ENCODE data around the gene KCNJ13. TPM values are rescaled to one million over a fixed set of nuclear protein-coding genes. Genes with fewer than 3 reads are reported as not detected.

The KCNJ13 gene
- total and polyA plus RNA-seq, 4 experiments from 2014 or later = 0.55 TPM; not detected in 3

DNA sequence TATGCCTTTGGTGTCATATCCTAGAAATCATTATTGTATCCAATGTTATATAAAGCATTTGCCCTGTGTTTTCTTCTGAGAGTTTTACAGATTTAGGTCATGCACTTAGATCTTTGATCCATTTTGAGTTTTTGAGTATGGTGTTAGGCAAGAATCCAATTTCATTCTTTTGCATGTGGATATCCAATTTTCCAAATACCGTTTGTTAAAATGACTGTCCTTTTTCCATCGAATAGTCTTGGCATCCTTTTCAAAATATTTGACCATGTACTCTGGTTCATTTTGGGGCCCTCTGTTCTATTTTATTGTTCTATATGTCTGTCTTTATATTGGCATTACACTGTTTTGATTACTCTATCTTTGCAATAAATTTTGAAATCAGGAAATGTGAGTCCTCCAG, 23.8 kb upstream of the KCNJ13 start:
- peaks cover 71 to 72% of the 10 kb centered on the region in 2 donors for H3K36me3 Mint-ChIP-seq
- no peak overlapping the region for H3K27ac Mint-ChIP-seq
- Histone ChIP-seq H3K27ac (ENCODE audit: low read depth, low read length) (no peak overlapping the region), H3K36me3 (ENCODE audit: insufficient read depth, low read length) (peaks cover 17% of the 10 kb centered on the region), H3K27me3 (ENCODE audit: insufficient read depth, low read length) (no peaks in the 10 kb centered on the region), H3K4me3 (ENCODE audit: low read length in 2 of 2) (no peak overlapping the region), H3K9me3 (ENCODE audit: control insufficient read depth in 1 of 2, low read length in 2 of 2) (no peaks in the 10 kb centered on the region), H3K4me1 (ENCODE audit: insufficient read depth, low read length) (no peaks in the 10 kb centered on the region)
- ChIA-PET CTCF (ENCODE audit: partially characterized antibody) (no interaction called here), POLR2A (ENCODE audit: partially characterized antibody) (no interaction called here)
- no peak for DNase-seq
- peaks cover 0 to 5% (median 1%) of the 10 kb centered on the region in 4 donors for H3K4me1 Mint-ChIP-seq
- no peak overlapping the region for H3K4me3 Mint-ChIP-seq
- H3K9me3 Mint-ChIP-seq = peaks cover 0 to 22% (median 9%) of the 10 kb centered on the region in 8 donors
- H3K27me3 Mint-ChIP-seq = no peaks in the 10 kb centered on the region
- intact Hi-C loops (cut with micrococcal nuclease) = no loop called here

DNA sequence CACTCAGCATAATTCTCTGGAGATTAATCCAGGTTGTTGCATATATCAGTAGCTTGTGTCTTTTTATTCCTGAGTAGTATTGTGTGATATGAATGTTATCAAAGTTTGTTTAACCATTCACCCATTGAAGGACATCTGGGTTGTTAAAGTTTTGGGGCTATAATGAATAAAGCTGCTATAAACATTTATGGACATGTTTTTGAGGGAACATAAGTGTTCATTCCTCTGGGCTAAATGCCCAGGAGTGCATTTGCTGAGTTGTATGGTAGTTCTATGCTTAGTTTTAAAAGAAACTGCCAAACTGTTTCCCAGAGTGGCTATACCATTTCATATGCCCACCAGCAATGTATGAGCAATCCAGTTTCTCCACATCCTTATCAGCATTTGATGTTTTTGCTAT, 21.8 kb upstream of the KCNJ13 start:
- H3K4me1 Mint-ChIP-seq = peaks cover 0 to 5% (median under 1%) of the 10 kb centered on the region in 4 donors
- H3K27me3 Mint-ChIP-seq = no peaks in the 10 kb centered on the region
- peaks cover 69 to 73% of the 10 kb centered on the region in 2 donors for H3K36me3 Mint-ChIP-seq
- peaks cover 0 to 22% (median 9%) of the 10 kb centered on the region in 8 donors for H3K9me3 Mint-ChIP-seq
- H3K4me3 ChIP-seq (ENCODE audit: low read length in 2 of 2) = no peak overlapping the region
- ChIA-PET POLR2A (ENCODE audit: partially characterized antibody) (no interaction called here), CTCF (ENCODE audit: partially characterized antibody) (interaction anchor here (0.8 to 1.1 kb wide), 2 partner anchors 10 to 44 kb away, joined by 3 to 4 read pairs; no protein-coding TSS in a partner anchor)
- DNase-seq = no peak
- no peak overlapping the region for H3K27ac ChIP-seq (ENCODE audit: low read depth, low read length)
- no peak overlapping the region for H3K27ac Mint-ChIP-seq
- H3K9me3 ChIP-seq (ENCODE audit: control insufficient read depth in 1 of 2, low read length in 2 of 2) = no peaks in the 10 kb centered on the region
- H3K4me3 Mint-ChIP-seq = no peak overlapping the region
- H3K4me1 ChIP-seq (ENCODE audit: insufficient read depth, low read length) = no peaks in the 10 kb centered on the region
- intact Hi-C loops (cut with micrococcal nuclease) = no loop called here
- H3K27me3 ChIP-seq (ENCODE audit: insufficient read depth, low read length) = no peaks in the 10 kb centered on the region
- H3K36me3 ChIP-seq (ENCODE audit: insufficient read depth, low read length) = peaks cover 37% of the 10 kb centered on the region

DNA sequence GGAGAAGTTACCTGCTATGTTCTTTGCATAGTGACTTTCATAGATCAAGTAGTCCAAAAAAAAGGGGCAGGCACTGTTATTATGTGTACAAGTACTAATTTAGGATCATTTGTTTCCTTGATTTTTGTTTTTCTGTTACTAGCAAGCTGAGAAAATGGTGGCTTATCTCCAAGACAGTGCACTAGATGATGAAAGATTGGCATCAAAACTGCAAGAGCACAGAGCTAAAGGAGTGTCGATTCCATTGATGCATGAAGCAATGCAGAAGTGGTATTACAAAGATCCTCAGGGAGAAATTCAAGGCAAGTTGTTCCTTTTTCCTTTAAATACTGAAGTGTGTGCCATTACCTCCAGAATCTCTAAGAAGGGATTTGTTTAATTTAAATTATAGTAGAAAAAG, 19.6 kb upstream of the KCNJ13 start:
- no peak for DNase-seq
- no peak overlapping the region for H3K4me3 Mint-ChIP-seq
- H3K4me1 Mint-ChIP-seq = peaks cover 0 to 5% (median 0%) of the 10 kb centered on the region in 4 donors
- H3K27me3 ChIP-seq (ENCODE audit: insufficient read depth, low read length) = no peaks in the 10 kb centered on the region
- no peak overlapping the region for H3K27ac ChIP-seq (ENCODE audit: low read depth, low read length)
- H3K9me3 ChIP-seq (ENCODE audit: control insufficient read depth in 1 of 2, low read length in 2 of 2) = no peaks in the 10 kb centered on the region
- H3K9me3 Mint-ChIP-seq = peaks cover 0 to 3% (median 0%) of the 10 kb centered on the region in 8 donors
- no peaks in the 10 kb centered on the region for H3K27me3 Mint-ChIP-seq
- intact Hi-C loops (cut with micrococcal nuclease) = no loop called here
- no peak overlapping the region for H3K4me3 ChIP-seq (ENCODE audit: low read length in 2 of 2)
- POLR2A ChIA-PET (ENCODE audit: partially characterized antibody) = no interaction called here
- no peaks in the 10 kb centered on the region for H3K4me1 ChIP-seq (ENCODE audit: insufficient read depth, low read length)
- no peak overlapping the region for H3K27ac Mint-ChIP-seq
- peaks cover 67 to 69% of the 10 kb centered on the region in 2 donors for H3K36me3 Mint-ChIP-seq
- CTCF ChIA-PET (ENCODE audit: partially characterized antibody) = no interaction called here
- peaks cover 59% of the 10 kb centered on the region for H3K36me3 ChIP-seq (ENCODE audit: insufficient read depth, low read length)

DNA sequence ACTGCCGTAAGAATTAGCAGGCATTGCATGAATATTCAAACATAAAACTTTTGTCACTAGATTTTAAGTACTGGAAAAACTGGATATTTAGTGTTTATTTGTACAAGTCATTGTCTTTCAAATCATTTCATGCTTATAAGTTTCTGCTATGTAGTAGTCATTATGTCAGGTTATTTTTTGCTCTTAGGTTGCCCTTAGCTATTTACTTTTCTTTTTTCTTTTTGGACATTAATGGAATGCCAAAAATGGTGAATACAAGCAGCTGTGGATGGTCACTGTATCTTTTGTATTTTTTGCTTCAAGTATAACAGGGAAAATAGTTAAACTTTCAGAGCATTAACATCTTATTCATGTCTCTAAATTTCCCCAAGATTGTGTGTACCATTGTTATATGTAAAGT, 18.6 kb upstream of the KCNJ13 start:
- no peak overlapping the region for H3K4me3 Mint-ChIP-seq
- peaks cover 0 to under 1% (median 0%) of the 10 kb centered on the region in 8 donors for H3K9me3 Mint-ChIP-seq
- H3K27ac Mint-ChIP-seq = peak overlapping the region in 2 of 7 donors; percentile 16 to 26
- POLR2A ChIA-PET (ENCODE audit: partially characterized antibody) = interaction anchor here (1.2 kb wide), 1 partner anchor 15 kb away, joined by 3 read pairs; no protein-coding TSS in a partner anchor
- Histone ChIP-seq H3K4me3 (ENCODE audit: low read length in 2 of 2) (no peak overlapping the region), H3K9me3 (ENCODE audit: control insufficient read depth in 1 of 2, low read length in 2 of 2) (no peaks in the 10 kb centered on the region), H3K27ac (ENCODE audit: low read depth, low read length) (no peak overlapping the region), H3K36me3 (ENCODE audit: insufficient read depth, low read length) (peaks cover 69% of the 10 kb centered on the region), H3K27me3 (ENCODE audit: insufficient read depth, low read length) (no peaks in the 10 kb centered on the region), H3K4me1 (ENCODE audit: insufficient read depth, low read length) (no peaks in the 10 kb centered on the region)
- CTCF ChIA-PET (ENCODE audit: partially characterized antibody) = no interaction called here
- H3K4me1 Mint-ChIP-seq = peaks cover 0 to 2% (median 0%) of the 10 kb centered on the region in 4 donors
- peaks cover 67 to 70% of the 10 kb centered on the region in 2 donors for H3K36me3 Mint-ChIP-seq
- intact Hi-C loops (cut with micrococcal nuclease) = no loop called here
- no peak for DNase-seq
- no peaks in the 10 kb centered on the region for H3K27me3 Mint-ChIP-seq

DNA sequence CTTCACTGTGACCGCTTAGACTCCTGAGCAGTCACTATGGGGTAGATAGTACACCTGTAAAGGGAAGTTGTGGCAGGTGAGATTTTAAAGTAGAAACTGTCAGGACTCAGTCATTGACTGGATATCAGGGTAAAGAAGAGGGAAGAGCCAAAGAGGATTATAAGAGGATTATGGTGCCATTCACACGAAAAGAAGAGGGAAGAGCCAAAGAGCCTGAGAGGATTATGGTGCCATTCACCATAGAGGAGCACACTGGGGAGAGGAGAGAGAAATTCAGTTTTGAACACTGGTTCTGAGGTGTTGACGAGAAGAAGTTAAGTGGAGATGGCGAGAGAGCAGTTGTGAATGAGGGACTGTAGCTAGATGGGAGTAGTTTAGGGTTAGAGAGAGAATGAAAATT, 16.9 kb upstream of the KCNJ13 start:
- Histone ChIP-seq H3K27ac (ENCODE audit: low read depth, low read length) (no peak overlapping the region), H3K9me3 (ENCODE audit: control insufficient read depth in 1 of 2, low read length in 2 of 2) (no peaks in the 10 kb centered on the region), H3K27me3 (ENCODE audit: insufficient read depth, low read length) (no peaks in the 10 kb centered on the region), H3K4me1 (ENCODE audit: insufficient read depth, low read length) (no peaks in the 10 kb centered on the region), H3K36me3 (ENCODE audit: insufficient read depth, low read length) (peaks cover 80% of the 10 kb centered on the region), H3K4me3 (ENCODE audit: low read length in 2 of 2) (no peak overlapping the region)
- POLR2A ChIA-PET (ENCODE audit: partially characterized antibody) = no interaction called here
- intact Hi-C loops (cut with micrococcal nuclease) = no loop called here
- no peak for DNase-seq
- Mint-ChIP-seq H3K36me3 (peaks cover 74% of the 10 kb centered on the region in 2 donors), H3K27ac (no peak overlapping the region), H3K4me1 (peaks cover 0 to 2% (median 0%) of the 10 kb centered on the region in 4 donors), H3K9me3 (no peaks in the 10 kb centered on the region), H3K27me3 (no peaks in the 10 kb centered on the region), H3K4me3 (no peak overlapping the region)
- CTCF ChIA-PET (ENCODE audit: partially characterized antibody) = interaction anchor here (1.0 kb wide), 1 partner anchor 9 kb away, joined by 3 read pairs; no protein-coding TSS in a partner anchor

DNA sequence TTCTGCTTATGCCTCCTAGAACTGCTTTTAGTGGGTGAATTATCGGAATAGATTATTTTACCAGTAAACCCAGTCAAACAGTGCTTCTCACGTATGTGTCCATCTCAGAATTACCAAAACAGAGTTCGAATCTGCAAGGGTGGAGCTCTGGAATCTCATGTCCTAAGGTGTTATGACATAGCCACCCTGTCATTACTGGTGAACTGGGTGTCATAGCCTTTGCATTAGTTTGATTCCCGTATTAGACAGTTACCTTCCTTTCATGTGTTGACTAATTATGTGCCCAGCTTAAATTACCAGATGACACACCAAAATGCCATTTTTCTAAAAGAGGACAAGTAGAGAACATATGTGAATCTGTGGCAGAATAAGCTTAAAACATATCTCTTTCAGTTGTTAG, 15.2 kb upstream of the KCNJ13 start:
- Mint-ChIP-seq H3K36me3 (peaks cover 74% of the 10 kb centered on the region in 2 donors), H3K27me3 (no peaks in the 10 kb centered on the region), H3K4me1 (peaks cover 0 to 6% (median 0%) of the 10 kb centered on the region in 4 donors), H3K9me3 (no peaks in the 10 kb centered on the region), H3K4me3 (no peak overlapping the region), H3K27ac (peak overlapping the region in 2 of 7 donors; percentile 2 to 29)
- POLR2A ChIA-PET (ENCODE audit: partially characterized antibody) = no interaction called here
- Histone ChIP-seq H3K27ac (ENCODE audit: low read depth, low read length) (no peak overlapping the region), H3K36me3 (ENCODE audit: insufficient read depth, low read length) (peaks cover 86% of the 10 kb centered on the region), H3K4me1 (ENCODE audit: insufficient read depth, low read length) (no peaks in the 10 kb centered on the region), H3K4me3 (ENCODE audit: low read length in 2 of 2) (no peak overlapping the region), H3K27me3 (ENCODE audit: insufficient read depth, low read length) (no peaks in the 10 kb centered on the region), H3K9me3 (ENCODE audit: control insufficient read depth in 1 of 2, low read length in 2 of 2) (no peaks in the 10 kb centered on the region)
- no peak for DNase-seq
- CTCF ChIA-PET (ENCODE audit: partially characterized antibody) = no interaction called here
- intact Hi-C loops (cut with micrococcal nuclease) = no loop called here

DNA sequence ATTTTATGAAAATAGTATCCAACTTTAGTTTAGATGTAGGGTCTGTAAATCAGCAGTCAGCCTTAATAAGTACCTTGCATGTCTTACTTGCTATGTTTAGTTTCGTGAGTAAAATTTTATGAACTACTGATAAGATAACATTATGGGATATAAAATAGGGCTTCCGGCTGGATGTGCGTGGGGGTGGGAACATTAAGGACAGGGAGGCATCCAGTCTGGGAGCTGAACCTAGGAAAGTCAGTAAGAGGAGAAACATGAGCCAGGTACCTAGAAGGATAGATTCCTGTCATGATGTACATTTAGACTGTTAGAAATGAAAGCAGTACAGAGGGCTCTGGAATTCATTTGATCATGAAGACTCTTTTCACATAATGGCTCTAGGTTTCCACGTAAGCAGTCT, 12.7 kb upstream of the KCNJ13 start:
- peaks cover 65% of the 10 kb centered on the region for H3K36me3 ChIP-seq (ENCODE audit: insufficient read depth, low read length)
- Mint-ChIP-seq H3K4me3 (no peak overlapping the region), H3K9me3 (no peaks in the 10 kb centered on the region), H3K4me1 (peaks cover 0 to 4% (median 0%) of the 10 kb centered on the region in 4 donors), H3K27ac (peak overlapping the region in 2 of 7 donors; percentile 26 to 75), H3K36me3 (peaks cover 62 to 66% of the 10 kb centered on the region in 2 donors), H3K27me3 (no peaks in the 10 kb centered on the region)
- POLR2A ChIA-PET (ENCODE audit: partially characterized antibody) = no interaction called here
- H3K27me3 ChIP-seq (ENCODE audit: insufficient read depth, low read length) = no peaks in the 10 kb centered on the region
- intact Hi-C loops (cut with micrococcal nuclease) = no loop called here
- no peaks in the 10 kb centered on the region for H3K4me1 ChIP-seq (ENCODE audit: insufficient read depth, low read length)
- DNase-seq = no peak
- CTCF ChIA-PET (ENCODE audit: partially characterized antibody) = no interaction called here
- no peak overlapping the region for H3K4me3 ChIP-seq (ENCODE audit: low read length in 2 of 2)
- no peak overlapping the region for H3K27ac ChIP-seq (ENCODE audit: low read depth, low read length)
- no peaks in the 10 kb centered on the region for H3K9me3 ChIP-seq (ENCODE audit: control insufficient read depth in 1 of 2, low read length in 2 of 2)

Measured in CD4-positive, alpha-beta memory T cell (primary cell).